ENCODE data around the gene PCDHB7.
"Not testable (repeated sequence)": the region's sequence is repeated elsewhere in the genome, so short reads cannot be mapped to it uniquely, and the experiment has no call there.

PCDHB7 gene

GRCh38 chr5:141223112-141223783 lies 50.8 kb downstream of the PCDHB7 start, which contains the start of gene PCDHB14:
TSS of gene PCDHB14 (plus strand) at chr5:141223343. CDS start at chr5:141223506, 163 bp downstream.
- Histone ChIP-seq H4K20me1 (no peaks in the 10 kb centered on the region), H3K27ac (peak within 1 kb of the TSS in 4 of 11 experiments; percentile 12 to 18 (median 16); a peak in 3 of 22 replicates), H3K9ac (peak within 1 kb of the TSS; percentile 49 to 75 (median 64); a peak in 21 of 22 replicates), H3K9me3 (replicated peaks in 1 of 11) (peaks cover 40 to 61% (median 48%) of the 10 kb centered on the region in 11 experiments), H3K27me3 (no peaks in the 10 kb centered on the region), H3K4me1 (peaks cover 0 to 10% (median 0%) of the 10 kb centered on the region in 10 experiments; a peak in 7 of 20 replicates), H3K4me2 (peak within 1 kb of the TSS; percentile 69 to 86 (median 77)), H3K36me3 (peaks cover 0 to 10% (median 0%) of the 10 kb centered on the region in 11 experiments; a peak in 1 of 22 replicates), H3K4me3 (peak within 1 kb of the TSS; percentile 43 to 61 (median 54))
- no peak for TF ChIP-seq Cebpa-rat (IDR thresholded peaks at IDR 0.05)

GRCh38 chr5:141224844-141225243 lies 52.4 kb downstream of the PCDHB7 start:
- not testable (repeated sequence) for H3K27ac ChIP-seq, H3K4me2 ChIP-seq, H3K9ac ChIP-seq, H3K4me1 ChIP-seq, H4K20me1 ChIP-seq, H3K36me3 ChIP-seq, H3K27me3 ChIP-seq, H3K4me3 ChIP-seq
- peaks cover 28 to 55% (median 39%) of the 10 kb centered on the region in 11 experiments for H3K9me3 ChIP-seq (replicated peaks in 1 of 11)

DNA sequence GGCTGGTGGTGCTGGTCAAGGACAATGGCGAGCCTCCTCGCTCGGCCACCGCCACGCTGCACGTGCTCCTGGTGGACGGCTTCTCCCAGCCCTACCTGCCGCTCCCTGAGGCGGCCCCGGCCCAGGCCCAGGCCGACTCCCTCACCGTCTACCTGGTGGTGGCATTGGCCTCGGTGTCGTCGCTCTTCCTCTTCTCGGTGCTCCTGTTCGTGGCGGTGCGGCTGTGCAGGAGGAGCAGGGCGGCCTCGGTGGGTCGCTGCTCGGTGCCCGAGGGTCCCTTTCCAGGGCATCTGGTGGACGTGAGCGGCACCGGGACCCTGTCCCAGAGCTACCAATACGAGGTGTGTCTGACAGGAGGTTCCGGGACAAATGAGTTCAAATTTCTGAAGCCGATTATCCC lies 53.0 kb downstream of the PCDHB7 start:
- H3K4me2 ChIP-seq, H3K4me1 ChIP-seq, H3K36me3 ChIP-seq, H3K9ac ChIP-seq, H3K4me3 ChIP-seq, H3K27me3 ChIP-seq, H4K20me1 ChIP-seq, H3K27ac ChIP-seq: not testable (repeated sequence)
- H3K9me3 ChIP-seq (replicated peaks in 1 of 11): peaks cover 32 to 55% (median 44%) of the 10 kb centered on the region in 11 experiments
